Activated CD4-positive, alpha-beta T cell treated with anti-CD3 and anti-CD28 coated beads, Interleukin-2, amount 50 U/mL, for 1 hour (primary cell): ENCODE data around the gene NRARP.

ENCODE experiments used
- DNase-seq: peaks from one replicate; pipeline ENCODE4 v3.0.0-alpha.2; 2020

NRARP gene

GRCh38 chr9:137310189-137311052, 8.3 kb upstream of the NRARP start:
- no peak for DNase-seq

- no peak for DNase-seq
Observed at GRCh38 chr9:137309368-137310188, 7.5 kb upstream of the NRARP start.

GRCh38 chr9:137308057-137308619, 6.1 kb upstream of the NRARP start:
- DNase-seq: no peak

- no peak for DNase-seq
Observed at GRCh38 chr9:137307255-137308056, 5.4 kb upstream of the NRARP start.

GRCh38 chr9:137306850-137307254, 4.8 kb upstream of the NRARP start:
- DNase-seq: no peak

- no peak for DNase-seq
Observed at GRCh38 chr9:137306066-137306849, 4.2 kb upstream of the NRARP start.

GRCh38 chr9:137305798-137306065, 3.7 kb upstream of the NRARP start:
- DNase-seq: no peak

GRCh38 chr9:137305060-137305797, 3.2 kb upstream of the NRARP start:
- DNase-seq: peak; percentile 54

- DNase-seq: no peak
Observed at GRCh38 chr9:137304383-137305059, 2.5 kb upstream of the NRARP start.

GRCh38 chr9:137303893-137304382, 1.9 kb upstream of the NRARP start:
- DNase-seq: no peak

- no peak for DNase-seq
Observed at GRCh38 chr9:137303151-137303892, 1.3 kb upstream of the NRARP start.

GRCh38 chr9:137302449-137303150, 529 bp upstream of the NRARP start:
- no peak for DNase-seq

- DNase-seq: no peak
Observed at GRCh38 chr9:137301081-137301947, 757 bp downstream of the NRARP start.

GRCh38 chr9:137300567-137301080, 1.4 kb downstream of the NRARP start:
- no peak for DNase-seq

- DNase-seq: no peak
Observed at GRCh38 chr9:137299938-137300337, 2.1 kb downstream of the NRARP start.

GRCh38 chr9:137299203-137299565, 2.9 kb downstream of the NRARP start:
- DNase-seq: no peak

- DNase-seq: no peak
Observed at GRCh38 chr9:137298401-137299202, 3.5 kb downstream of the NRARP start.
